SK-N-MC (cell line): Measurements from ENCODE around the gene UBA5.

Experiments used
- EZH2 ChIP-seq: fragments of 200-600 bp; sonication (generic); IDR thresholded peaks from one replicate; pipeline ENCODE4 v1.6.1; 2017; ENCODE audit warnings: antibody characterized with exemption
- POLR2AphosphoS5 ChIP-seq: IDR thresholded peaks from 2 replicates; pipeline ENCODE4 v1.6.1; 2012; ENCODE audit warnings: mild to moderate bottlenecking, low read depth, low read length, borderline replicate concordance

GRCh38 chr3:132660811-132661070 is 612 bp downstream of the UBA5 start:
- TF ChIP-seq POLR2AphosphoS5 (no peak), EZH2 (no peak)
